A673 (cell line): Measurements from ENCODE around the gene APOBEC3B. TPM values are rescaled to one million over a fixed set of nuclear protein-coding genes. Genes with fewer than 3 reads are reported as not detected.
"Not testable (repeated sequence)": the region's sequence is repeated elsewhere in the genome, so short reads cannot be mapped to it uniquely, and the experiment has no call there.

Source experiments
- BruUV-seq: library from RNA; stranded (reverse); fragments of 400-500 nt; replicated peaks from 2 replicates; lab custom pipeline; 2021; lab: Mats Ljungman, UMichigan
- CTCF ChIA-PET: fragments of 300-600 bp; sonication (Branson Sonifier 250); formaldehyde crosslinking; loops from one replicate; lab custom pipeline; 2022; ENCODE audit warnings: antibody characterized with exemption; lab: Charles Lee
- POLR2A ChIA-PET: fragments of 300-600 bp; sonication (Branson Sonifier 250); formaldehyde crosslinking; loops from one replicate; lab custom pipeline; 2022; ENCODE audit warnings: antibody characterized with exemption; ENCODE audit not compliant: low non-redundant PET; lab: Charles Lee
- DNase-seq: peaks from one replicate; pipeline ENCODE4 v3.0.0-alpha.2; 2015; ENCODE audit warnings: low spot score
- H3K27ac ChIP-seq: fragments of 200-600 bp; sonication (generic); 2 replicates; pipeline ENCODE4 v1.5.1; 2016; ENCODE audit warnings: mixed run types, low read depth, mild to moderate bottlenecking, mixed read lengths, antibody characterized with exemption, low read length; ENCODE audit not compliant: poor library complexity, severe bottlenecking
- H3K27me3 ChIP-seq: fragments of 200-600 bp; sonication (generic); replicated peaks from 2 replicates; pipeline ENCODE4 v1.6.1; 2017; ENCODE audit warnings: mixed run types, low read depth, mild to moderate bottlenecking, mixed read lengths, antibody characterized with exemption, low read length; ENCODE audit not compliant: insufficient read depth, poor library complexity
- H3K36me3 ChIP-seq: fragments of 200-600 bp; sonication (generic); 2 replicates; pipeline ENCODE4 v1.6.1; 2016; ENCODE audit warnings: mixed run types, mild to moderate bottlenecking, mixed read lengths, antibody characterized with exemption, low read length; ENCODE audit not compliant: insufficient read depth, poor library complexity, severe bottlenecking
- H3K4me1 ChIP-seq: fragments of 200-600 bp; sonication (generic); 2 replicates; pipeline ENCODE4 v1.6.1; 2017; ENCODE audit warnings: mixed run types, mild to moderate bottlenecking, mixed read lengths, antibody characterized with exemption, low read length; ENCODE audit not compliant: insufficient read depth, poor library complexity, severe bottlenecking
- H3K4me3 ChIP-seq: fragments of 200-600 bp; sonication (generic); 2 replicates; pipeline ENCODE4 v1.5.1; 2016; ENCODE audit warnings: low read depth, mixed run types, mild to moderate bottlenecking, mixed read lengths, low read length; ENCODE audit not compliant: poor library complexity, severe bottlenecking
- H3K9me3 ChIP-seq: fragments of 200-600 bp; sonication (generic); 2 replicates; pipeline ENCODE4 v1.6.1; 2016; ENCODE audit warnings: mixed run types, low read depth, mild to moderate bottlenecking, mixed read lengths, antibody characterized with exemption, low read length; ENCODE audit not compliant: poor library complexity, severe bottlenecking
- CTCF ChIP-seq: fragments of 300-800, 200-600 bp; sonication (generic); conservative IDR thresholded peaks from 2 replicates; pipeline ENCODE4 v1.5.1; 2017; ENCODE audit warnings: low read depth, mild to moderate bottlenecking, antibody characterized with exemption, low read length, moderate library complexity, mixed read lengths
- EZH2 ChIP-seq: fragments of 200-600 bp; sonication (generic); IDR thresholded peaks from 2 replicates; pipeline ENCODE4 v1.6.1; 2017; ENCODE audit warnings: borderline replicate concordance, low read depth, mild to moderate bottlenecking, mixed read lengths, antibody characterized with exemption, low read length; ENCODE audit not compliant: poor library complexity, severe bottlenecking
- intact Hi-C: fragments of 100-400 bp; cut with micrococcal nuclease; formaldehyde crosslinking; loops from one replicate; pipeline ENCODE4 v1.10.0; 2022; ENCODE audit not compliant: unreplicated experiment
- total RNA-seq: library from RNA; stranded (reverse); gene quantifications from 2 replicates; pipeline ENCODE4 v1.2.3, GENCODE V29; 2021

APOBEC3B gene
- total RNA-seq, 1 experiment from 2014 or later, result 6.4 TPM

GRCh38 chr22:38981005-38981991 is 849 bp upstream of the APOBEC3B start:
- BruUV-seq, result no TSS peak
- ChIA-PET POLR2A (interaction anchor here (0.6 kb wide), 1 partner anchor 322 kb away, joined by 3 read pairs; no protein-coding TSS in a partner anchor), CTCF (interaction anchor here (0.6 kb wide), 2 partner anchors 22 to 25 kb away, joined by 3 to 5 read pairs; no protein-coding TSS in a partner anchor)
- Histone ChIP-seq H3K36me3 (no peaks in the 10 kb centered on the region), H3K27me3 (no peaks in the 10 kb centered on the region), H3K4me1 (peaks cover 9% of the 10 kb centered on the region), H3K4me3 (peak overlapping the region; percentile 31), H3K27ac (peak overlapping the region; percentile 40), H3K9me3 (no peaks in the 10 kb centered on the region)
- no peak for TF ChIP-seq EZH2
- peak; percentile 50 for TF ChIP-seq CTCF
- DNase-seq, result peak; percentile 52
- intact Hi-C loops, result no loop called here

GRCh38 chr22:38984224-38984623 is 2.1 kb downstream of the APOBEC3B start:
- BruUV-seq, result no TSS peak
- POLR2A ChIA-PET, result no interaction called here

GRCh38 chr22:38984784-38985757 is 2.9 kb downstream of the APOBEC3B start:
- H3K27ac ChIP-seq, CTCF ChIA-PET, intact Hi-C loops, H3K9me3 ChIP-seq, H3K27me3 ChIP-seq, H3K36me3 ChIP-seq, BruUV-seq, H3K4me1 ChIP-seq, POLR2A ChIA-PET, DNase-seq, H3K4me3 ChIP-seq: not testable (repeated sequence)

More at GRCh38 chr22:38984224-38984623, 2.1 kb downstream of the APOBEC3B start:
- H3K36me3 ChIP-seq, result no peaks in the 10 kb centered on the region
- CTCF ChIA-PET, result no interaction called here
- H3K27ac ChIP-seq, result no peak overlapping the region
- intact Hi-C loops, result no loop called here
- no peak overlapping the region for H3K4me3 ChIP-seq
- TF ChIP-seq EZH2 (no peak), CTCF (no peak)
- no peaks in the 10 kb centered on the region for H3K27me3 ChIP-seq
- H3K4me1 ChIP-seq, result peaks cover 9% of the 10 kb centered on the region
- no peak for DNase-seq
- no peaks in the 10 kb centered on the region for H3K9me3 ChIP-seq
